GM19455 (cell line): ENCODE results near the gene DNTT.
"Not testable (repeated sequence)": the region's sequence is repeated elsewhere in the genome, so short reads cannot be mapped to it uniquely, and the experiment has no call there.

ENCODE experiments used
- ATAC-seq: cut with Tn5 transposase; IDR thresholded peaks from one replicate; pipeline ENCODE4 v1.9.1; 2021; ENCODE audit not compliant: unreplicated experiment

The DNTT gene

GRCh38 chr10:96305019-96305418, 785 bp downstream of the DNTT start:
- no peak for ATAC-seq

GRCh38 chr10:96306516-96306915, 2.3 kb downstream of the DNTT start:
- ATAC-seq: no peak

- not testable (repeated sequence) for ATAC-seq
Measured at GRCh38 chr10:96308854-96309253, 4.6 kb downstream of the DNTT start.

GRCh38 chr10:96309628-96310320, 5.5 kb downstream of the DNTT start:
- no peak for ATAC-seq

GRCh38 chr10:96310321-96310669, 6.1 kb downstream of the DNTT start:
- ATAC-seq: no peak

GRCh38 chr10:96311180-96311715, 7.0 kb downstream of the DNTT start:
- no peak for ATAC-seq

- ATAC-seq: no peak
Measured at GRCh38 chr10:96313344-96313743, 9.1 kb downstream of the DNTT start.

- ATAC-seq: no peak
Measured at GRCh38 chr10:96317067-96317833, 13.0 kb downstream of the DNTT start.

- ATAC-seq: no peak
Measured at GRCh38 chr10:96319754-96320474, 15.7 kb downstream of the DNTT start.

GRCh38 chr10:96321822-96322221, 17.6 kb downstream of the DNTT start:
- ATAC-seq: no peak

GRCh38 chr10:96322275-96322674, 18.0 kb downstream of the DNTT start:
- ATAC-seq: no peak

- ATAC-seq: no peak
Measured at GRCh38 chr10:96324447-96324846, 20.2 kb downstream of the DNTT start.

GRCh38 chr10:96325719-96326373, 21.6 kb downstream of the DNTT start:
- ATAC-seq: peak; percentile 95

- ATAC-seq: no peak
Measured at GRCh38 chr10:96327462-96327861, 23.2 kb downstream of the DNTT start.

- ATAC-seq: no peak
Measured at GRCh38 chr10:96333101-96333500, 28.9 kb downstream of the DNTT start.

- ATAC-seq: no peak
Measured at GRCh38 chr10:96334616-96335526, 30.6 kb downstream of the DNTT start.

GRCh38 chr10:96337106-96337505, 32.9 kb downstream of the DNTT start:
- ATAC-seq: no peak

GRCh38 chr10:96338279-96338925, 34.2 kb downstream of the DNTT start:
- ATAC-seq: no peak

- no peak for ATAC-seq
Measured at GRCh38 chr10:96339383-96339782, 35.1 kb downstream of the DNTT start.
